Hypothalamus (tissue), 51 donors: Measurements from ENCODE around the gene RASA3.
"Not testable (repeated sequence)": the region's sequence is repeated elsewhere in the genome, so short reads cannot be mapped to it uniquely, and the experiment has no call there.

Experiments used
- DNase-seq, 51 donors: peaks; one replicate each; lab custom pipeline; 2025; lab: John Stamatoyannopoulos, UW

Gene RASA3

DNA sequence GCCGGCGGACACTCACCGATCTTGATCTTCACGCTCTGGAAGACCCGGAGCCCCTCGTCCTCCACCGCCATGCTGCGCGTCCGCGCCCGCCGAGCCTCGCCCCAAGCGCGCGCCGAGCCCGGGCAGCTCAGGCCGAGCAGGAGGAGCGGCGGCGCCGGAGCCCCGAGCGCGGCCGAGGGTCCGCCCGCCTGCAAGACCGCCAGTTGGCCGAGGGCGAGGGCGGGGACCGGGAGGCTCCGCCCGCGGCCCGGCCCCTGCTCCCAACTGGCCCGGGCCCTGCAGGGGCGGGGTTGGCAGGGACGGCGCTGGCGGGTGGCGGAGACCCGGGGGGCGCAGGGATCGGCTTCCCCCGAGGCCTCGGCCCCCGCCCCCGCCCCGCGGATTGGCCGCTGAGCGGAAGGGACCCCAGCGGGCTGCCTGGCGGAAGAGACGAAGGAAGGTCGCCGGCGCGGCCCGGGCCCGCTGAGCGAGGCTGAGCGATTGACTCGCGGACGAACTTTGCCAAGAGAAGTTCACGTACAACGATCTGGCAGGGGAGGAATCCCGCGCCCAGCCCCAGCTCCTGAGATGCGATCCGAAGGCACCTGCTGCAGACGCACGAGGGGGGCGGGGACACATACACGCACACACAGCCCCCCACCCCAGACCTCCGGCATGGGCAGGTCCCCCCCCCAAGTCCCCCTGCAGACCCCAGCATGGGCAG is at the start of gene RASA3:
RASA3 (minus strand) TSS at position 205 of the 703 bp plus-strand sequence; CDS start at position 71, 134 bp downstream.
- peak in 40 of 51 donors; percentile 24 to 81 (median 62) for DNase-seq

DNA sequence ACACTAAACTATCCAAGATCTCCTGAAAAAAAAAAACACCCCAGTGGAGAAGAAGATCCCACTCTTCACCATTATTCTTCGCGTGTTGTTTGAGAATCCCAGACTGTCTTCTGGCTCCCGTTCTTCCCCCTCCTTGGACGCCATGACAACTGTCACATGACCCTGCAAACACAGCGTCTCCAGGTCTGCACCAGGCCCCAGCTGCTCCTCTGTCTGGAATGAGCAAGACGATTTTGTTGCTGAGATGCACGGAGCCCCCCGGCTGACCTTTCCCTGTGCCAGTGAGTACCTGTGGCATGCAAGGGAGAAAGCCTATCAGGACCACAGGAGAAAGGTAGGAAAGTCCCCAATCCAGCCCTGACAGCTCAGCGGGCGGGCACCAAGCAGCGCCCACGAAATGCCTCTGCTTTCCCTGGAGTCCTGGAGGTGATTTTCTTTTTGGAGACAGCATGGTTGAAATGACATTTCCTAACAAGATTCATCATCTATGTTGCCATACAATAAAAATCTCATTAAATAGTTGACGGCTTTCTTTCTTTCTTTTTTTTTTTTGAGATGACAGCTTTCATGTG is 46.8 kb upstream of the RASA3 start, which contains the start of gene CFAP97D2:
CFAP97D2 (plus strand) TSS at position 171 of the 572 bp plus-strand sequence; CDS start at position 245, 74 bp downstream.
- DNase-seq, result peak in 5 of 51 donors; percentile 6 to 29 (median 19)

DNA sequence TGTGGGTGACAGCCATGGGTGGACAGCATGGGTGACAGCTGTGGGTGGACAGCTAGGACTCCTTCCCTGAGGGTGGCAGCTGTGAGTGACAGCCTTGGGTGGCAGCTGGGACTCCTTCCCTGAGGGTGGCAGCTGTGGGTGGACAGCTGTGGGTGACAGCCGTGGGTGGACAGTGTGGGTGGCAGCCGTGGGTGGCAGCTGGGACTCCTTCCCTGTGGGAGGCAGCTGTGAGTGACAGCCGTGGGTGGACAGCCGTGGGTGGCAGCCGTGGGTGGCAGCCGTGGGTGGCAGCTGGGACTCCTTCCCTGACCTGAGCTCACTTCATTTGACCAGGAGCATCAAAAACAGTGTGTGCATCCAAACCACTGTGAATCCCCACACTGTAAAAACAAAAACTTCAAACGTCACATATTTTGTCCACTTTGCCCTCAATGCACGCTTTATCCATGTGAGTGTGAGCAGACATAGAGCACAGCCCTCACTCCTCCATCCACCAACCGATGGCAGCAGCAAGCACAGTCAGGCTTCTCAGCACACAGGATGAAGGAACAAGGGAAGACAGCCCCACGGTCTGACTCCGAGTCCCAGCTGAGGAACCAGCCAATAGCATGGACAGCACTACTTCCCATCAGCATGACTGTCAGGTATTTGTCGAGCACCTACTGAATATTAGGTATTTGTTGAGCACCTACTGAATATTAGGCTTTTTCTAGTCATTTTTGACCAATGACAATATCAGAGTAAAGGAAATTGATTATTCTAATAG is 45.0 kb upstream of the RASA3 start:
- DNase-seq, result no peak

DNA sequence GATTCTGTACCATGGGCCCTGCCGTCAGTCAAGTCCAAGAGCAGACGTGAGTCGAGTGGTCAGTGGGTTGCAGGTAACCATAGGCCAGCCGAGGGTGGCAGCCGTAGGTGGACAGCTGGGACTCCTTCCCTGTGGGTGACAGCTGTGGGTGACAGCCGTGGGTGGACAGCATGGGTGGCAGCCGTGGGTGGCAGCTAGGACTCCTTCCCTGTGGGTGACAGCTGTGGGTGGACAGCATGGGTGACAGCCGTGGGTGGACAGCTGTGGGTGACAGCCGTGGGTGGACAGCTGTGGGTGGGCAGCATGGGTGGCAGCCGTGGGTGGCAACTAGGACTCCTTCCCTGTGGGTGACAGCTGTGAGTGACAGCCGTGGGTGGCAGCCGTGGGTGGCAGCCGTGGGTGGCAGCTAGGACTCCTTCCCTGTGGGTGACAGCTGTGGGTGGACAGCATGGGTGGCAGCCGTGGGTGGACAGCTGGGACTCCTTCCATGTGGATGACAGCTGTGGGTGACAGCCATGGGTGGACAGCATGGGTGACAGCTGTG is 44.0 kb upstream of the RASA3 start:
- DNase-seq, result not testable (repeated sequence)

DNA sequence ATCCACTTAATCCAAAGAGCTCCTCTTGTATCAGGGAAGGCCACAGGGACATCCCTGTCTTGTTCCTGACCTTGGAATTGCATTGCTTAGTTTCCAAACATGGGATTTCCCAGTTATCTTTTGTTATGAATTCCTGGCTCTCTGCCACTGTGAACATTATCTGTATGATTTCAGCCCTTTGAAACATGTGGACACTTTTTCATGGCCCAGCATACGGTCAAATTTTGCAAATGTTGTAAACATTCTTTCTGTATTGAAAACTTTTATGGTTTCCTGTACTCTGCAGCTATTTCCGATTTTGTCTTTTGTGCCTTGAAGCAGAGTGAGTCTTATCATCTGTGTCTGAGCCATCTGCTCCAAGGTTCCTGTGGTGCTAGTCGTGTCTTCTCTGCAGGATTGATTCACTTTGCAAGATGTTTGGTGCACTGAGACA is 42.1 kb upstream of the RASA3 start:
- DNase-seq, result no peak

DNA sequence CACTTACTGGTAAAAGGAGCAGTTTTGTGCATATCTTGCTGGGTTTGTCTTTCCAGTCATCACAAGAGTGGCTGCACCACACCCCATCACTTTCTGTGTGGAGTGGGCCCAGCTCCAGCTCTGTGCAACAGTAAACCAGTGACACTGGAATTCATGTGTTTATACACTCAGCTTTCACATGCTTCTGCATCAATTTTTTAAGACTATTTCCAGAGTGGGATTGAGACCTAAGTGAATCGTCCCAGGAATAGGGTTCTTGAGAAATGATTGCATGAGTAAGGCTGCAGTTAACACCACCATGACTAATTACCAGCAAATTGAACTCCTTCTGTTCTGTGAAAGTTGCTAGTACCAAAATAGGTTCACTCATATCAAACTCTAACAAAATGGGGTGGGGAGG is 41.3 kb upstream of the RASA3 start:
- no peak for DNase-seq

DNA sequence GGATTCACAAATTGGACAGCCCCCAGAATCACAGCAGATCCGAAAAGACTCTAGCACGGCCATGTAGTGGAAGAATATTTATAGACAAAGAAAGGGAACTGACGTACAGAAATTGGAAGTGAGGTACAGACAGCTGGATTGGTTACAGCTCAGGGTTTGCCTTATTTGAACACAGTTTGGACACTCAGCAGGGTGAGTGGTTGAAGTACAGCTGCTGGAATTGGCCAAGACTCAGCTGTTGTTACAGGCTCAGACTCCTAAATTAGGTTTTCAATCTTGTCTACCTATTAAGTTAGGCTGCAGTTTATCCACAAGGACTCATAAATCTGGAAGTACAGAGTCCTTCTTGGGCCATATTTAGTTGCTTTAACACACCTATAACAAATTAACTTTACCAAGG is 40.8 kb upstream of the RASA3 start:
- DNase-seq, result no peak

DNA sequence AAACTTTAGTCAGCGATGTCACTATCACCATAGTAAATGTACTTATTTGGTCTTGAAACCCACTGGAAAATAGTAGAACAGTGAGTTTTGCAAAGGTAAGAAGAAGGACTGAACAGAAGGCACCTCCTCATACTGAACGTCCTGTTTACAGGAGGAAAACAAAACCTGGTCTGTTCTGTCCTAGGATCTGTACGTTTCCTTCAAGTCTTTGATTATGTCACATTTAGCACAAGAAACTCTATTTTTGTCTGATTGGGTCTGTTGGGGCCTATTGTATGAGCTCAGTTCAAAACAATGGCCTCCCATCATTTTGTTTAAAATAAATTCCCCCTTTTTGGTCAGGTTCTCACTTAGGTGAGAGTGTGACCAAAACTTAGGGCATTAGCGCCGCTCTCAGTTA is 35.5 kb upstream of the RASA3 start:
- DNase-seq, result no peak

DNA sequence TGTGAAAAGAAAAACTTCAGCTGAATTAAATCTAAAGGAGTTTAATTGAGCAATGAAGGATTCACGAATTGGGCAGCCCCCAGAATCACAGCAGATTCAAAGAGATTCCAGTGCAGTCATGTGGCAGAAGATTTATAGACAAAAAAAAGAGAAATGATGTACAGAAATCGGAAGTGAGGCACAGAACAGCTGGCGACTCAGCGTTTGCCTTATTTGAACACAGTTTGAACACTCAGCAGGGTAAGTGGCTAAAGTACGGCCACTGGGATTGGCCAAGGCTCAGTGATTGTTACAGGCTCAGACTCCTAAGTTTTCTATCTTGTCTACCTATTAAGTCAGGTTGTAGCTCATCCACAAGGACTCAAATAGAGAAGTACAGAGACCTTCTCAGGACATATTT is 35.0 kb upstream of the RASA3 start:
- DNase-seq, result peak in 3 of 51 donors; percentile 12 to 17 (median 15)

DNA sequence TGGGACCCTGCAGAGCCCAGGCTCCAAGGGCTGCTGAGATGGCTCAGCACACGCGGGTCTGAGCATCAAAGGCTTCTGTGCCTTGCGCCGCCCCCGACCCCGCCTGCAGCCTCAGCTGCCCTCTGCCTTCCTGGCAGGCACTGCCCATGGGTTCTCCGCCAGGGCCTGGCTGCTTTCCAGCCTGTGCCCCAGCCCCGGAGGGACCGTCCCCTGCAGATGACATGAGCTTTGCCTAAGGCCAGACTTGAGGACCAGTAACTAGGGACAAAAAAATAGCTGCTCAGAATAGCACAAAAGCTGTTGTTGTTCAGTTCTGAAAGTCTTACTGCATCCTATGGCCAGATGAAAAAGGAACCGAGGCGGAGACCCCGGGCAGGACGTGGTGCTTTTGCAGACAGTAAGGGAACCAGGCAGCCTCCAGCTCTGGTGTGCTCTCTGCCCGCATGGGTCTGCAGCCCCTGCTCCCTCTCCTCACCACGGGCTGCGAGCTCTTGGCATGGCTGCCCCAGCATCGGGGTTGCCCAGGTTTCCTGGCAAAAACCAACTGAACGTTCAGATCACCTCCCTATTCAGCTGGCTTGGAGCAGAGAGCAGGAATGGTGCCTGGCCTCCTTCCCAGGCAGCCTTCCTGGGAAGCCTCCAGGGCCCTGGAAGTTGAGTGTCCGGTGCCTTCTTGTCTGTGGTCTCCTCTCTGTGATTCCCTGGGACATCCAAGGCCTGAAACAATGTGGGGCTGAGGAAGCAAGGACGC is 34.1 kb upstream of the RASA3 start:
- peak in 48 of 51 donors; percentile 26 to 91 (median 70) for DNase-seq

- DNase-seq, result no peak
Measured at GRCh38 chr13:114164681-114165429, 32.4 kb upstream of the RASA3 start.

- DNase-seq, result no peak
Measured at GRCh38 chr13:114164053-114164452, 31.6 kb upstream of the RASA3 start.

- no peak for DNase-seq
Measured at GRCh38 chr13:114162533-114162922, 30.1 kb upstream of the RASA3 start.

GRCh38 chr13:114161644-114162532 is 29.5 kb upstream of the RASA3 start:
- peak in 13 of 51 donors; percentile 10 to 35 (median 23) for DNase-seq

DNA sequence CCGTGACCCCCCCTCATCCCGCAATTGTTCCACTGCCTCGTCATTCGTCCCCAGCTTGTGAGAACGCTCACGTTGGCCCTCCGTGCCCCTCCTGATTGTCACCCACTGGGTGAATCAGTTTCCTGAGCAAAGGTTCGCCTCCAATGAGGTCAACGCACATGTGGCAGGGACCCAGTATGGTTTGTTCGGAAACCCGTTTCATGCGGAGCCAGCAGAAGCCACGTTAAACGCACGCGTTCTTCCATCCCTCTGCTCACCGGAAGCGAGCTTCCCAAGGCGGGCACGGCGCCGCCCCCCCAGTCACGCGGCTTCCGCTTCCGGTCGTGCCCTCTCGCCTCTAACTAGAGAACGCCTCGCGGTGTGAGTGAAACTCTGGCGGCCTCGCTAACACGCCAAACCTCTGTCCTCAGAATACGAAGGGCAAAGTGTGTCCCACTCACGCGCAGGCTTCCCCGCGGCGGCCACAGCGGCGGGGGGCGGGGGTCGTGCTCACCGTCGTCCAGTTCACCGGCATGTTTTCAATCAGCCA is 28.7 kb upstream of the RASA3 start:
- DNase-seq, result no peak

DNA sequence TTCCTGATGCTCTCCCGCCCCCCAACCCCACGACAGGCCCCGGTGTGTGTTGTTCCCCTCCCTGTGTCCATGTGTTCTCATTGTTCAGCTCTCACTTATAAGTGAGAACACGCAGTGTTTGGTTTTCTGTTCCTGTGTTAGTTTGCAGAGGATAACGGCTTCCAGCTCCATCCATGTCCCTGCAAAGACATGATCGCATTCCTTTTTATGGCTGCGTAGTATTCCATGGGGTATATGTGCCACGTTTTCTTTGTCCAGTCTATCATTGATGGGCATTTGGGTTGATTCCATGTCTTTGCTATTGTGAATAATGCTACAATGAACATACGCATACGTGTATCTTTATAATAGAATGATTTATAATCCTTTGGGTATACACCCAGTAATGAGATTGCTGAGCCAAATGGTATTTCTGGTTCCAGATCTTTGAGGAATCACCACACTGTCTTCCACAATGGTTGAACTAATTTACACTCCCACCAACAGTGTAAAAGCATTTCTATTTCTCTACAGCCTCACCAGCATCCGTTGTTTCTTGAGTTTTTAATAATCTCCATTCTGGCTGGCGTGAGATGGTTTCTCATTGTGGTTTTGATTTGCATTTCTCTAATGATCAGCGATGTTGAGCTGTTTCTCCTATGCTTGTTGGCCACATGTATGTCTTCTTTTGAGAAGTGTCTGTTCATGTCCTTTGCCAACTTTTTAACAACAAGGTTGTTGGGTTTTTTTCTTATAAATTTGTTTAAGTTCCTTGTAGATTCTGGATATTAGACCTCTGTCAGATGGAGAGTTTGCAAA is 26.6 kb upstream of the RASA3 start:
- not testable (repeated sequence) for DNase-seq

DNA sequence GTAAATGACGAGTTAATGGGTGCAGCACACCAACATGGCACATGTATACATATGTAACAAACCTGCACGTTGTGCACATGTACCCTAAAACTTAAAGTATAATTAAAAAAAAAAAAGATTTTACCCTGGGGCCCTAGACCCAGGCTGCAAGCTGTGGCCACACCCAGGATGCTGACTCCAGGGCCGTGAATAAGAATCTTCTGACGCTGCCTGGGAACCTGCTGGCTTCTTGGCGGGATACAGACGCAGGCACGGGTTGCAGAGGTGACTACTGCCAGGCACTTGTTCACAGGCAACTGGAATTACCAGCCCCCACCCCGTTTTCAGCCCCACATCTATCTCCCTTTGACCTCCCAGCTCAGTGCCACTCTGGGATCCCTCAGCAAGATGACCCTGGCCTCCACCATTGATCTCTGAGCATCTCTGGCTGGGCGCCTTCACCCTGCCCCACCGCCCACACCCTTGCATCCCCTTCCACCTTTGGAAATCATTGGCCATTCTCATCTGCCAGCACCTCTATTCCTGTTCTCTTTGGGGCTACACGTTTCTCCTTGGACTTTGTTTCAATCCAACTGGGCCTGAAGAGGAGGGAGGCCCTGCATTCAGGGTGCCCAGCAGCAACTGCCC is 25.6 kb upstream of the RASA3 start:
- DNase-seq, result no peak
